Measurements from ENCODE around the gene COX7A2L. TPM values are rescaled to one million over a fixed set of nuclear protein-coding genes. Genes with fewer than 3 reads are reported as not detected.

Gene COX7A2L
- total and polyA plus RNA-seq, 9 of the 15 experiments (the other 6 are each of a cell fraction or from before 2014, with no cell fraction given) = 118 to 481 (median 163) TPM

DNA sequence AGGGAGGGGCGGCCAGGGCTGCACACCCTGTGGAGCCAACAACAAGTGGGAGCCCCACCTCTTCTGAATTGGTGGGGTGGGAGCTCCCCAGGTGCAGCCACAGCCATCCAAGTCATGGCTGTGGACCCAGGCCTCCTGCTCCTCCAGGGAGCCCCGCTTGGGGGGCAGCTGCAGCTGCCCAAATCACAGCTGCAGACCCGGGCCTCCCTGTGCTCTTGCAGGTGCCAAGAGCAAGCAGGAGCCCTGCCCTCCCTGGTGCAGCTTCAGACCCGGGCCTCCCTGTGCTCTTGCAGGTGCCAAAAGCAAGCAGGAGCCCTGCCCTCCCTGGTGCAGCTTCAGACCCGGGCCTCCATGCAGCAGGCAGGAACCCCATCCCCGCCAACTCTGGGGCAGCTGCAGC is 46.5 kb upstream of the COX7A2L start:
- Histone ChIP-seq H3K4me1 (replicated peaks in 1 of 2; ENCODE audit: control insufficient read depth in 2 of 2, insufficient read depth in 2 of 2, low read length in 2 of 2) (no peaks in the 10 kb centered on the region), H2AFZ (ENCODE audit: low read depth, low read length) (no peak overlapping the region), H3K9ac (ENCODE audit: insufficient read depth in 1 of 2, low read depth in 2 of 2, low read length in 2 of 2) (no peak overlapping the region), H4K20me1 (replicated peaks; ENCODE audit: control insufficient read depth, insufficient read depth, low read length) (no peaks in the 10 kb centered on the region), H3K4me3 (no peak overlapping the region), H3K36me3 (ENCODE audit: control insufficient read depth, insufficient read depth, low read length) (no peaks in the 10 kb centered on the region), H3K27ac (ENCODE audit: extremely low read depth, low read depth, low read length) (no peak overlapping the region), H3K9me3 (replicated peaks; ENCODE audit: control insufficient read depth, insufficient read depth, low read depth, low read length) (0 out of 2 replicates have a peak, but pooled peaks cover 1% of the 10 kb centered on the region), H3K27me3 (ENCODE audit: control insufficient read depth in 2 of 2, insufficient read depth in 2 of 2, low read length in 2 of 2) (no peaks in the 10 kb centered on the region), H3K9me1 (ENCODE audit: control insufficient read depth, insufficient read depth, low read length) (no peaks in the 10 kb centered on the region), H3K79me2 (ENCODE audit: control insufficient read depth, insufficient read depth, low read length) (no peaks in the 10 kb centered on the region), H3K4me2 (ENCODE audit: insufficient read depth, low read length) (no peak overlapping the region)
- CTCF ChIA-PET (ENCODE audit: low intra/inter-chr PET ratio) = no interaction called here
- 3% methylated on average over 6 of the region's 6 CpGs for WGBS (ENCODE audit: insufficient coverage, low coverage, missing lambda C conversion rate)
- FAIRE-seq (no peak), DNase-seq (ENCODE audit: extremely low read depth in 1 of 4, low spot score in 3 of 4) (no peak), ATAC-seq (no peak)
- POLR2A ChIA-PET = no interaction called here
- in situ Hi-C loops (cut with MboI) (no loop called here), intact Hi-C loops (cut with micrococcal nuclease) (no loop called here)
- no TSS peak for BruUV-seq (replicated peaks)
- TF ChIP-seq, protein P1, sequence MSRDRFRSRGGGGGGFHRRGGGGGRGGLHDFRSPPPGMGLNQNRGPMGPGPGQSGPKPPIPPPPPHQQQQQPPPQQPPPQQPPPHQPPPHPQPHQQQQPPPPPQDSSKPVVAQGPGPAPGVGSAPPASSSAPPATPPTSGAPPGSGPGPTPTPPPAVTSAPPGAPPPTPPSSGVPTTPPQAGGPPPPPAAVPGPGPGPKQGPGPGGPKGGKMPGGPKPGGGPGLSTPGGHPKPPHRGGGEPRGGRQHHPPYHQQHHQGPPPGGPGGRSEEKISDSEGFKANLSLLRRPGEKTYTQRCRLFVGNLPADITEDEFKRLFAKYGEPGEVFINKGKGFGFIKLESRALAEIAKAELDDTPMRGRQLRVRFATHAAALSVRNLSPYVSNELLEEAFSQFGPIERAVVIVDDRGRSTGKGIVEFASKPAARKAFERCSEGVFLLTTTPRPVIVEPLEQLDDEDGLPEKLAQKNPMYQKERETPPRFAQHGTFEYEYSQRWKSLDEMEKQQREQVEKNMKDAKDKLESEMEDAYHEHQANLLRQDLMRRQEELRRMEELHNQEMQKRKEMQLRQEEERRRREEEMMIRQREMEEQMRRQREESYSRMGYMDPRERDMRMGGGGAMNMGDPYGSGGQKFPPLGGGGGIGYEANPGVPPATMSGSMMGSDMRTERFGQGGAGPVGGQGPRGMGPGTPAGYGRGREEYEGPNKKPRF (IDR thresholded peaks at IDR 0.05; ENCODE audit: low read depth, low read length) = no peak
- no peak for TF ChIP-seq RBM15 (IDR thresholded peaks at IDR 0.05; ENCODE audit: insufficient read depth, low read length)
- TF ChIP-seq HCFC1 (IDR thresholded peaks at IDR 0.05; ENCODE audit: low read depth, low read length) = no peak
- no peak for TF ChIP-seq ARID1B (IDR thresholded peaks at IDR 0.05)
- TF ChIP-seq ZC3H4 (CRISPR knock-in tag; IDR thresholded peaks at IDR 0.05; ENCODE audit: borderline replicate concordance) = no peak
- TF ChIP-seq SIRT6 (IDR thresholded peaks at IDR 0.05; ENCODE audit: low read depth, low read length) = no peak
- TF ChIP-seq IFI16 (CRISPR knock-in tag; IDR thresholded peaks at IDR 0.05) = no peak
- TF ChIP-seq, protein P2, sequence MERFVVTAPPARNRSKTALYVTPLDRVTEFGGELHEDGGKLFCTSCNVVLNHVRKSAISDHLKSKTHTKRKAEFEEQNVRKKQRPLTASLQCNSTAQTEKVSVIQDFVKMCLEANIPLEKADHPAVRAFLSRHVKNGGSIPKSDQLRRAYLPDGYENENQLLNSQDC (CRISPR knock-in tag; IDR thresholded peaks at IDR 0.05) = no peak
